SU-DHL-6 (cell line): Measurements from ENCODE around the gene EPRS1.

Experiments used
- H2AFZ ChIP-seq: fragments of 200-600 bp; sonication (generic); 2 replicates; pipeline ENCODE4 v1.6.1; 2014; ENCODE audit warnings: low read depth, mild to moderate bottlenecking, moderate library complexity, mixed read lengths, antibody characterized with exemption, low read length; ENCODE audit not compliant: severe bottlenecking
- H3F3A ChIP-seq: fragments of 200-600 bp; shearing (Covaris generic); 2 replicates; pipeline ENCODE4 v1.6.0; 2016; ENCODE audit warnings: antibody characterized with exemption, mild to moderate bottlenecking; ENCODE audit not compliant: insufficient read depth
- H3K27ac ChIP-seq: fragments of 200-600 bp; sonication (generic); 2 replicates; pipeline ENCODE4 v1.5.1; 2016; ENCODE audit warnings: low read depth, mild to moderate bottlenecking, low read length, moderate library complexity, mixed read lengths
- H3K27me3 ChIP-seq: fragments of 200-600 bp; sonication (generic), shearing (Covaris generic); 2 replicates; pipeline ENCODE4 v1.6.0; 2014; ENCODE audit warnings: mild to moderate bottlenecking, low read length
- H3K36me3 ChIP-seq: fragments of 200-600 bp; sonication (generic); 2 replicates; pipeline ENCODE4 v1.6.1; 2014; ENCODE audit warnings: mild to moderate bottlenecking, low read length, mixed read lengths
- H3K4me2 ChIP-seq: fragments of 300-600, 200-600 bp; shearing (Covaris generic), sonication (generic); 2 replicates; pipeline ENCODE4 v1.6.0; 2014; ENCODE audit warnings: low read length, low read depth, mild to moderate bottlenecking; ENCODE audit not compliant: poor library complexity, severe bottlenecking
- H3K4me3 ChIP-seq: fragments of 200-600 bp; sonication (generic); 2 replicates; pipeline ENCODE4 v1.5.1; 2014; ENCODE audit warnings: antibody characterized with exemption, low read length, mild to moderate bottlenecking, mixed read lengths; ENCODE audit not compliant: insufficient read depth, poor library complexity, severe bottlenecking
- H3K79me2 ChIP-seq: fragments of 200-600 bp; sonication (generic); 2 replicates; pipeline ENCODE4 v1.6.1; 2014; ENCODE audit warnings: mild to moderate bottlenecking, low read length, moderate library complexity; ENCODE audit not compliant: insufficient read depth
- H3K9ac ChIP-seq: fragments of 200-600 bp; sonication (generic); 2 replicates; pipeline ENCODE4 v1.7.0; 2014; ENCODE audit warnings: mild to moderate bottlenecking, low read length
- H3K9me2 ChIP-seq: fragments of 200-600 bp; sonication (generic); replicated peaks from 2 replicates; pipeline ENCODE4 v1.6.1; 2014; ENCODE audit warnings: low read length; ENCODE audit not compliant: insufficient read depth
- H3K9me3 ChIP-seq: fragments of 200-600 bp; sonication (generic); 2 replicates; pipeline ENCODE4 v1.6.1; 2014; ENCODE audit warnings: low read length, mixed read lengths; ENCODE audit not compliant: insufficient read depth
- H4K20me1 ChIP-seq: fragments of 200-600 bp; sonication (generic); 2 replicates; pipeline ENCODE4 v1.6.1; 2014; ENCODE audit warnings: low read depth, mild to moderate bottlenecking, antibody characterized with exemption, low read length, moderate library complexity, mixed read lengths
- EZH2phosphoT487 ChIP-seq: fragments of 200-600 bp; sonication (generic), shearing (Covaris generic); conservative IDR thresholded peaks from 2 replicates; pipeline ENCODE4 v1.6.1; 2018; ENCODE audit warnings: mild to moderate bottlenecking, antibody characterized with exemption, low read length, moderate library complexity, mixed read lengths
- TF ChIP-seq, protein P1 (sequence below): fragments of 200-600 bp; sonication (generic); IDR thresholded peaks from one replicate; pipeline ENCODE4 v1.5.1; 2017; ENCODE audit warnings: antibody characterized with exemption, mild to moderate bottlenecking, low read length, moderate library complexity; ENCODE audit not compliant: insufficient read depth, poor library complexity, severe bottlenecking

EPRS1 gene

DNA sequence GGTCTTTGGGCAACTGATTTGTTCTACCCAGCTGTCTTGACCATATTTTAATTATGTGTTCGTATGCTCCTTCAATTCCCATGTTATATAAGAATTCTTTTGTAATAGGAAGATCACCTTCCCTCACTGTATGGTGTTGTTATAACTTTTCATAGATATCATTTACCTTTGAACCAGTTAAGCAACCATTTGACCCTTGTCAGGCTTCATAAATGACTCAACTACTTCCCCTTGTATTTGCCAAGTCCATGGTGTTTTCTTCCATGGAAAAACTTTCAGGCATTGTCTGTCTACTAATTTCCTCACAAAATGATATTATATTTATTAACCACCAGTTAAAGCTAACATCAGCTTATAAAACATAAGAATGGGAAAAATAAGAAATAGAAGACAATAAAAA lies 38.2 kb upstream of the EPRS1 start:
- Histone ChIP-seq H3K79me2 (peaks cover 94% of the 10 kb centered on the region), H3K27ac (peak overlapping the region; percentile 88; the same call in 1 of the 2 replicates), H3K4me2 (peak overlapping the region; percentile 15)

DNA sequence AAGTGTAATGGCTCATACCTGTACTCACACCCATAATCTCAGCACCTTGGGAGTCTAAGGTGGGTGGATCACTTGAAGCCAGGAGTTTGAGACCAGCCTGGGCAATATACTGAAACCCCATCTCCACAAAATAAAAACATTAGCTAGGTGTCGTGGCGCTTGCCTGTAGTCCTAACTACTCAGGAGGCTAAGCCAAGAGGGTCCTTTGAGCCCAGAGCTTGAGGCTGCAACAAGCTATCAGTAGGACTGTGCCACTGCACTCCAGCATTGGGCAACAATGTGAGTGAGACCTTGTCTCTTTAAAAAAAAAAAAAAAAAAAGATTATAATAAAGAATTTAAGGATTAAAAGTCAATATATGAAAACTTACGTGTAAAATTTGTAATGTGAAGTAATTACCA lies 31.6 kb upstream of the EPRS1 start:
- H3K9me3 ChIP-seq = no peaks in the 10 kb centered on the region
- H3K79me2 ChIP-seq = peaks cover 67% of the 10 kb centered on the region
- H3K9me2 ChIP-seq = no peaks in the 10 kb centered on the region
- H3F3A ChIP-seq = no peaks in the 10 kb centered on the region
- H3K4me2 ChIP-seq = no peak overlapping the region
- no peaks in the 10 kb centered on the region for H3K27me3 ChIP-seq
- no peak for TF ChIP-seq EZH2phosphoT487
- TF ChIP-seq, protein P1, sequence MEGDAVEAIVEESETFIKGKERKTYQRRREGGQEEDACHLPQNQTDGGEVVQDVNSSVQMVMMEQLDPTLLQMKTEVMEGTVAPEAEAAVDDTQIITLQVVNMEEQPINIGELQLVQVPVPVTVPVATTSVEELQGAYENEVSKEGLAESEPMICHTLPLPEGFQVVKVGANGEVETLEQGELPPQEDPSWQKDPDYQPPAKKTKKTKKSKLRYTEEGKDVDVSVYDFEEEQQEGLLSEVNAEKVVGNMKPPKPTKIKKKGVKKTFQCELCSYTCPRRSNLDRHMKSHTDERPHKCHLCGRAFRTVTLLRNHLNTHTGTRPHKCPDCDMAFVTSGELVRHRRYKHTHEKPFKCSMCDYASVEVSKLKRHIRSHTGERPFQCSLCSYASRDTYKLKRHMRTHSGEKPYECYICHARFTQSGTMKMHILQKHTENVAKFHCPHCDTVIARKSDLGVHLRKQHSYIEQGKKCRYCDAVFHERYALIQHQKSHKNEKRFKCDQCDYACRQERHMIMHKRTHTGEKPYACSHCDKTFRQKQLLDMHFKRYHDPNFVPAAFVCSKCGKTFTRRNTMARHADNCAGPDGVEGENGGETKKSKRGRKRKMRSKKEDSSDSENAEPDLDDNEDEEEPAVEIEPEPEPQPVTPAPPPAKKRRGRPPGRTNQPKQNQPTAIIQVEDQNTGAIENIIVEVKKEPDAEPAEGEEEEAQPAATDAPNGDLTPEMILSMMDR = no peak
- H3K4me3 ChIP-seq = no peak overlapping the region
- no peak overlapping the region for H3K27ac ChIP-seq
- H3K36me3 ChIP-seq = peaks cover 37% of the 10 kb centered on the region; the same call in 1 of the 2 replicates
- no peak overlapping the region for H2AFZ ChIP-seq
- 0 out of 2 replicates have a peak, but pooled peaks cover 11% of the 10 kb centered on the region for H4K20me1 ChIP-seq
- no peak overlapping the region for H3K9ac ChIP-seq

More for the DNA sequence above, 38.2 kb upstream of the EPRS1 start:
- H4K20me1 ChIP-seq = 0 out of 2 replicates have a peak, but pooled peaks cover 8% of the 10 kb centered on the region
- peaks cover 37% of the 10 kb centered on the region for H3F3A ChIP-seq
- H2AFZ ChIP-seq = no peak overlapping the region
- no peaks in the 10 kb centered on the region for H3K9me3 ChIP-seq
- peaks cover 22% of the 10 kb centered on the region; the same call in 1 of the 2 replicates for H3K36me3 ChIP-seq
- H3K27me3 ChIP-seq = no peaks in the 10 kb centered on the region
- no peaks in the 10 kb centered on the region for H3K9me2 ChIP-seq
- H3K9ac ChIP-seq = no peak overlapping the region
- no peak overlapping the region for H3K4me3 ChIP-seq
- no peak for TF ChIP-seq EZH2phosphoT487
- TF ChIP-seq, protein P1 = no peak

GRCh38 chr1:220076861-220077762 lies 30.8 kb upstream of the EPRS1 start:
- peaks cover 40% of the 10 kb centered on the region; the same call in 1 of the 2 replicates for H3K36me3 ChIP-seq
- no peak overlapping the region for H3K9ac ChIP-seq
- H3F3A ChIP-seq = no peaks in the 10 kb centered on the region
- H3K4me2 ChIP-seq = no peak overlapping the region
- H3K9me2 ChIP-seq = no peaks in the 10 kb centered on the region
- no peak overlapping the region for H3K27ac ChIP-seq
- peaks cover 59% of the 10 kb centered on the region for H3K79me2 ChIP-seq
- H3K4me3 ChIP-seq = no peak overlapping the region
- H4K20me1 ChIP-seq = 0 out of 2 replicates have a peak, but pooled peaks cover 9% of the 10 kb centered on the region
- H3K9me3 ChIP-seq = no peaks in the 10 kb centered on the region
- TF ChIP-seq, protein P1 = no peak
- no peak for TF ChIP-seq EZH2phosphoT487
- no peak overlapping the region for H2AFZ ChIP-seq
- H3K27me3 ChIP-seq = no peaks in the 10 kb centered on the region
